Progenitor cell of endocrine pancreas (in vitro differentiated cells): Measurements from ENCODE around the gene POU2AF1. TPM values are rescaled to one million over a fixed set of nuclear protein-coding genes. Genes with fewer than 3 reads are reported as not detected.

ENCODE experiments used
- DNase-seq: peaks from one replicate; pipeline ENCODE4 v3.0.0; 2021; ENCODE audit warnings: low spot score; ENCODE audit not compliant: unreplicated experiment
- H3K27ac Mint-ChIP-seq: 2 replicates; pipeline ENCODE4 v1.8.0; 2021; ENCODE audit warnings: mild to moderate bottlenecking, moderate library complexity, mixed read lengths
- H3K27me3 Mint-ChIP-seq: 2 replicates; pipeline ENCODE4 v1.8.0; 2021; ENCODE audit warnings: mixed read lengths
- H3K36me3 Mint-ChIP-seq: 2 replicates; pipeline ENCODE4 v1.8.0; 2022; ENCODE audit warnings: mixed read lengths; ENCODE audit not compliant: insufficient read depth
- H3K4me1 Mint-ChIP-seq: 2 replicates; pipeline ENCODE4 v1.8.0; 2021; ENCODE audit warnings: low read depth, mixed read lengths
- H3K4me3 Mint-ChIP-seq: 2 replicates; pipeline ENCODE4 v1.8.0; 2021; ENCODE audit warnings: low read depth, mild to moderate bottlenecking, moderate library complexity, mixed read lengths
- H3K9me3 Mint-ChIP-seq: 2 replicates; pipeline ENCODE4 v1.8.0; 2021; ENCODE audit warnings: low read depth, mixed read lengths
- total RNA-seq: library from RNA; stranded (reverse); gene quantifications from 2 replicates; pipeline ENCODE4 v1.2.1, GENCODE V29; 2021
- TF ChIP-seq, protein P1 (sequence below): fragments of 200-600 bp; sonication (generic); IDR thresholded peaks from one replicate; pipeline ENCODE4 v1.5.0; 2021; ENCODE audit warnings: antibody characterized with exemption, mild to moderate bottlenecking; ENCODE audit not compliant: unreplicated experiment

The POU2AF1 gene
- total RNA-seq, 1 donor from 2014 or later = 0.43 TPM

DNA sequence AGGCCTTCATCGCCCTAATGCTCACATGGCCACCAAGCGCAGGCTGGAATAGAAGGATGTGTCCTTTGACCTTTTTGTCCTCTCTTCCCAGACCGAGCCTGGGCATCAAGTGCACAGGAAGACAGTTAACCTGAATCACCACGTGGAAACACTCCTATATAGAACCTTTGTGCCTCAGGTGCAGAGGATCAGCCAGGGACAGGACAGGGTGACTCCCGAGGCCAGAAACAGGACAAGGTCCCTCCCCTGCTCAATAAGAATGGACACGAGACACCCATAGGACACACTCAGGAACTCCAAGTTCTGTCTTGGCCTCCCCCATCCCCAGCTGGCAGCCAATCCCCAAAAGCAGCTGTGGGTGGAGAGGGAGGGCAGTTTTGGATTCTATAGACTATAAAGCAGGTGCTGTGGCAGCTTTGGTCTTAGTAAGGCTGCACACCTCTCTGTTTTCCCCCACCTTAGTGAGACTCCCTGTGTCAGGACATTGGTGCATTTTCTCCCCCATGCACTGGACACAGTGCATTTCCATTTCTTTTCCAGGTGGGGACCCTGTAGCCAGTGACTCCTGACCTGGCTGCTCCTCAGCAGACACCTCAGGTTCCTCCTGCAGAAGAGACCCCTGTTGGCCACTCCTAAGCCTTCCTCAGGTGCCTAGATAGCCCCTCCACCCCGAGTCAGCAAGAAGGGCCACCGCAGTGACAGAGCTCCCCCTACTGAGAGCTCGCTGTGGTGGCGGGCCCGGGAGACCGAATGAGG is 43.6 kb upstream of the POU2AF1 start:
- DNase-seq = peak; percentile 76
- peaks cover 4% of the 10 kb centered on the region for H3K27me3 Mint-ChIP-seq
- H3K4me3 Mint-ChIP-seq = no peak overlapping the region
- H3K36me3 Mint-ChIP-seq = no peaks in the 10 kb centered on the region
- TF ChIP-seq, protein P1, sequence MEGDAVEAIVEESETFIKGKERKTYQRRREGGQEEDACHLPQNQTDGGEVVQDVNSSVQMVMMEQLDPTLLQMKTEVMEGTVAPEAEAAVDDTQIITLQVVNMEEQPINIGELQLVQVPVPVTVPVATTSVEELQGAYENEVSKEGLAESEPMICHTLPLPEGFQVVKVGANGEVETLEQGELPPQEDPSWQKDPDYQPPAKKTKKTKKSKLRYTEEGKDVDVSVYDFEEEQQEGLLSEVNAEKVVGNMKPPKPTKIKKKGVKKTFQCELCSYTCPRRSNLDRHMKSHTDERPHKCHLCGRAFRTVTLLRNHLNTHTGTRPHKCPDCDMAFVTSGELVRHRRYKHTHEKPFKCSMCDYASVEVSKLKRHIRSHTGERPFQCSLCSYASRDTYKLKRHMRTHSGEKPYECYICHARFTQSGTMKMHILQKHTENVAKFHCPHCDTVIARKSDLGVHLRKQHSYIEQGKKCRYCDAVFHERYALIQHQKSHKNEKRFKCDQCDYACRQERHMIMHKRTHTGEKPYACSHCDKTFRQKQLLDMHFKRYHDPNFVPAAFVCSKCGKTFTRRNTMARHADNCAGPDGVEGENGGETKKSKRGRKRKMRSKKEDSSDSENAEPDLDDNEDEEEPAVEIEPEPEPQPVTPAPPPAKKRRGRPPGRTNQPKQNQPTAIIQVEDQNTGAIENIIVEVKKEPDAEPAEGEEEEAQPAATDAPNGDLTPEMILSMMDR = peak; percentile 93
- H3K4me1 Mint-ChIP-seq = peaks cover 1% of the 10 kb centered on the region
- H3K9me3 Mint-ChIP-seq = no peaks in the 10 kb centered on the region
- H3K27ac Mint-ChIP-seq = no peak overlapping the region

- Mint-ChIP-seq H3K4me3 (no peak overlapping the region), H3K27ac (no peak overlapping the region), H3K36me3 (no peaks in the 10 kb centered on the region), H3K9me3 (no peaks in the 10 kb centered on the region), H3K4me1 (peaks cover 6% of the 10 kb centered on the region), H3K27me3 (peaks cover 5% of the 10 kb centered on the region)
- TF ChIP-seq, protein P1 = no peak
- no peak for DNase-seq
Observed at GRCh38 chr11:111421251-111421650, 42.2 kb upstream of the POU2AF1 start.

GRCh38 chr11:111419641-111420327 is 40.7 kb upstream of the POU2AF1 start:
- Mint-ChIP-seq H3K4me3 (no peak overlapping the region), H3K27me3 (peaks cover 3% of the 10 kb centered on the region), H3K9me3 (no peaks in the 10 kb centered on the region), H3K4me1 (peaks cover 6% of the 10 kb centered on the region), H3K36me3 (no peaks in the 10 kb centered on the region), H3K27ac (no peak overlapping the region)
- DNase-seq = no peak
- TF ChIP-seq, protein P1 = no peak

DNA sequence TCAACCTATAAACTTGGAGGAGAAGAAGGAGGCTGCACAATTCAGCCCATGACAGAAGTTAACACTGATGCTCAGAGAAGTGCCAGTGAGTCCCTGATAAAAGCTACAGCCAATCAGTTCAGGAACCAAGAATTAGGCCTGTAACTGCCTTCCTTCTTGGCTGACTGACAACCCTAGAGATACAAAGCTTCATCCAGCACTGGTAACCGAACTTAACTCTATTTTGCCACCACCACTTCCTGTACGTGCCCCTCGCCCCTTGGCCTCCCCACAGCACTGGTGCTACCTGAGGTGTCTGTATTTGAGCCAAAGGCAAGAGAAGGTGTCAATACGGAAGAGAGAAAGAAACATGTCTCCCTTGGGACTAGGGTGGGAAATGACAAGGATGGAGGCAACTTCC is 40.1 kb upstream of the POU2AF1 start:
- H3K9me3 Mint-ChIP-seq = no peaks in the 10 kb centered on the region
- peaks cover 7% of the 10 kb centered on the region for H3K27me3 Mint-ChIP-seq
- H3K4me1 Mint-ChIP-seq = peaks cover 6% of the 10 kb centered on the region
- TF ChIP-seq, protein P1 = no peak
- H3K36me3 Mint-ChIP-seq = no peaks in the 10 kb centered on the region
- no peak overlapping the region for H3K4me3 Mint-ChIP-seq
- H3K27ac Mint-ChIP-seq = no peak overlapping the region
- no peak for DNase-seq

- Mint-ChIP-seq H3K9me3 (no peaks in the 10 kb centered on the region), H3K4me3 (no peak overlapping the region), H3K36me3 (no peaks in the 10 kb centered on the region), H3K27me3 (peaks cover 9% of the 10 kb centered on the region), H3K27ac (no peak overlapping the region), H3K4me1 (peaks cover 6% of the 10 kb centered on the region)
- DNase-seq = no peak
- TF ChIP-seq, protein P1 = no peak
Observed at GRCh38 chr11:111418436-111418787, 39.3 kb upstream of the POU2AF1 start.
